GM23338 (cell line): ENCODE data around the gene COBL.

Source experiments
- CREB1 ChIP-seq: fragments of 250-450 bp; sonication (Bioruptor Pico); IDR thresholded peaks from 2 replicates; pipeline ENCODE4 v1.5.0; 2020; ENCODE audit warnings: low read depth, mild to moderate bottlenecking, moderate library complexity
- CTCF ChIP-seq, 2 experiments: fragments of 200-600 bp in 1 of 2; sonication (generic) in 1 of 2; conservative IDR thresholded peaks; 2 replicates each; pipeline versions ENCODE4 v1.5.1 to v1.6.1; 2016 to 2017; ENCODE audit warnings: antibody characterized with exemption in 2 of 2, low read depth in 2 of 2, mild to moderate bottlenecking in 2 of 2, moderate library complexity in 1 of 2
- ETS1 ChIP-seq: IDR thresholded peaks from 2 replicates; pipeline ENCODE4 v1.6.1; 2016; ENCODE audit warnings: antibody characterized with exemption
- EZH2 ChIP-seq: fragments of 200-600 bp; sonication (generic); IDR thresholded peaks from one replicate; pipeline ENCODE4 v1.8.0; 2017; ENCODE audit warnings: antibody characterized with exemption, mild to moderate bottlenecking, low read depth; ENCODE audit not compliant: unreplicated experiment
- NANOG ChIP-seq: IDR thresholded peaks from 2 replicates; pipeline ENCODE4 v1.6.1; 2016; ENCODE audit warnings: antibody characterized with exemption, borderline replicate concordance
- POLR2AphosphoS5 ChIP-seq: IDR thresholded peaks from 2 replicates; pipeline ENCODE4 v1.6.1; 2016; ENCODE audit warnings: antibody characterized with exemption, low read depth
- REST ChIP-seq: IDR thresholded peaks from one replicate; pipeline ENCODE4 v1.6.1; 2018; ENCODE audit warnings: antibody characterized with exemption; ENCODE audit not compliant: unreplicated experiment
- STAT1 ChIP-seq: IDR thresholded peaks from one replicate; pipeline ENCODE4 v1.6.1; 2016; ENCODE audit warnings: antibody characterized with exemption; ENCODE audit not compliant: unreplicated experiment
- ZNF331 ChIP-seq: fragments of 250-450 bp; sonication (Bioruptor Pico); IDR thresholded peaks from 2 replicates; pipeline ENCODE4 v1.5.0; 2020; ENCODE audit warnings: low read depth, mild to moderate bottlenecking, moderate library complexity

GRCh38 chr7:51249187-51249945, 67.2 kb downstream of the COBL start:
- TF ChIP-seq CTCF (conservative IDR thresholded peaks at IDR 0.05; ENCODE audit: low read depth in 2 of 2), result no peak
- TF ChIP-seq REST, result no peak
- no peak for TF ChIP-seq POLR2AphosphoS5
- no peak for TF ChIP-seq STAT1
- TF ChIP-seq ETS1, result no peak
- no peak for TF ChIP-seq EZH2
- TF ChIP-seq NANOG, result no peak
- TF ChIP-seq CREB1, result no peak
- no peak for TF ChIP-seq ZNF331 (CRISPR knock-in tag)
